ENCODE data around the gene NEDD4L. TPM values are rescaled to one million over a fixed set of nuclear protein-coding genes. Genes with fewer than 3 reads are reported as not detected.

NEDD4L gene
- polyA plus RNA-seq, 2 donors = 10.8 to 14.1 TPM

DNA sequence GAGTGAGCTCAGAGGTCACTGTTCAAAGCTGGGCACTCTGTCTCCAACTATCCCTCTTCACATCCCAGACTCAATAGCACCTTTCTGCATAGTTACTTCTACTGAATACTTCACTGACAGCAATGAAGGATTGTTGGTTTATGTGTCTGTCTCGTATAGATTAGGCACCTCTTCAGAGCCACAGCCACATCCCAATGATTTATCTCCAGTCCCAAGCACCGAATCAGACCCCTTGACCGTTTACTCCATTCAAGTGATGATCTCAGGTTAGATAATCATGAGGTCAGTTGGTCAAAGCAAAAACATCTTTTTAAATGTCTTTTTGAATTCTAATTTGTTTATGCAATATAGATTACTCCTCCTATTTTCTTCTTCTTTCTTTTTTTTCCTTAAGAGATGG is 14.7 kb downstream of the NEDD4L start:
- no peak overlapping the region for H3K27ac ChIP-seq (ENCODE audit: low read depth in 2 of 2, low read length in 1 of 2)
- H3K36me3 ChIP-seq (ENCODE audit: control insufficient read depth in 2 of 2, insufficient read depth in 2 of 2, low read length in 1 of 2) = no peaks in the 10 kb centered on the region
- WGBS, 2 donors = 34 to 56% methylated on average over 3 of the region's 3 CpGs
- H3K27me3 ChIP-seq (ENCODE audit: control insufficient read depth in 1 of 2, insufficient read depth in 2 of 2, low read length in 2 of 2) = no peaks in the 10 kb centered on the region
- H3K9me3 ChIP-seq (ENCODE audit: control insufficient read depth in 2 of 2, insufficient read depth in 1 of 2, low read depth in 1 of 2, low read length in 1 of 2) = no peaks in the 10 kb centered on the region
- no peak overlapping the region for H3K4me3 ChIP-seq (ENCODE audit: low read depth in 1 of 2, low read length in 2 of 2)
- no peaks in the 10 kb centered on the region for H3K4me1 ChIP-seq (ENCODE audit: control insufficient read depth in 2 of 2, insufficient read depth in 2 of 2, low read length in 1 of 2)

GRCh38 chr18:58060254-58060653 is 16.2 kb downstream of the NEDD4L start:
- no peak overlapping the region for H3K4me3 ChIP-seq (ENCODE audit: low read depth in 1 of 2, low read length in 2 of 2)
- no peaks in the 10 kb centered on the region for H3K4me1 ChIP-seq (ENCODE audit: control insufficient read depth in 2 of 2, insufficient read depth in 2 of 2, low read length in 1 of 2)
- no peaks in the 10 kb centered on the region for H3K27me3 ChIP-seq (ENCODE audit: control insufficient read depth in 1 of 2, insufficient read depth in 2 of 2, low read length in 2 of 2)
- no peak overlapping the region for H3K27ac ChIP-seq (ENCODE audit: low read depth in 2 of 2, low read length in 1 of 2)
- 46 to 63% methylated on average over 5 of the region's 5 CpGs for WGBS, 2 donors
- H3K9me3 ChIP-seq (ENCODE audit: control insufficient read depth in 2 of 2, insufficient read depth in 1 of 2, low read depth in 1 of 2, low read length in 1 of 2) = no peaks in the 10 kb centered on the region
- no peaks in the 10 kb centered on the region for H3K36me3 ChIP-seq (ENCODE audit: control insufficient read depth in 2 of 2, insufficient read depth in 2 of 2, low read length in 1 of 2)

- H3K27me3 ChIP-seq (ENCODE audit: control insufficient read depth in 1 of 2, insufficient read depth in 2 of 2, low read length in 2 of 2) = no peaks in the 10 kb centered on the region
- WGBS, 2 donors = 54 to 68% methylated on average over 3 of the region's 3 CpGs
- H3K36me3 ChIP-seq (ENCODE audit: control insufficient read depth in 2 of 2, insufficient read depth in 2 of 2, low read length in 1 of 2) = no peaks in the 10 kb centered on the region
- no peaks in the 10 kb centered on the region for H3K4me1 ChIP-seq (ENCODE audit: control insufficient read depth in 2 of 2, insufficient read depth in 2 of 2, low read length in 1 of 2)
- no peak overlapping the region for H3K4me3 ChIP-seq (ENCODE audit: low read depth in 1 of 2, low read length in 2 of 2)
- H3K27ac ChIP-seq (ENCODE audit: low read depth in 2 of 2, low read length in 1 of 2) = no peak overlapping the region
- no peaks in the 10 kb centered on the region for H3K9me3 ChIP-seq (ENCODE audit: control insufficient read depth in 2 of 2, insufficient read depth in 1 of 2, low read depth in 1 of 2, low read length in 1 of 2)
Measured at GRCh38 chr18:58061349-58061748, 17.3 kb downstream of the NEDD4L start.

- H3K4me1 ChIP-seq (ENCODE audit: control insufficient read depth in 2 of 2, insufficient read depth in 2 of 2, low read length in 1 of 2) = no peaks in the 10 kb centered on the region
- no peaks in the 10 kb centered on the region for H3K9me3 ChIP-seq (ENCODE audit: control insufficient read depth in 2 of 2, insufficient read depth in 1 of 2, low read depth in 1 of 2, low read length in 1 of 2)
- 66 to 67% methylated on average over 10 of the region's 10 CpGs for WGBS, 2 donors
- H3K4me3 ChIP-seq (ENCODE audit: low read depth in 1 of 2, low read length in 2 of 2) = no peak overlapping the region
- H3K27ac ChIP-seq (ENCODE audit: low read depth in 2 of 2, low read length in 1 of 2) = no peak overlapping the region
- H3K27me3 ChIP-seq (ENCODE audit: control insufficient read depth in 1 of 2, insufficient read depth in 2 of 2, low read length in 2 of 2) = peaks cover 0 to under 1% of the 10 kb centered on the region in 2 donors
- H3K36me3 ChIP-seq (ENCODE audit: control insufficient read depth in 2 of 2, insufficient read depth in 2 of 2, low read length in 1 of 2) = no peaks in the 10 kb centered on the region
Measured at GRCh38 chr18:58064406-58064998, 20.5 kb downstream of the NEDD4L start.

DNA sequence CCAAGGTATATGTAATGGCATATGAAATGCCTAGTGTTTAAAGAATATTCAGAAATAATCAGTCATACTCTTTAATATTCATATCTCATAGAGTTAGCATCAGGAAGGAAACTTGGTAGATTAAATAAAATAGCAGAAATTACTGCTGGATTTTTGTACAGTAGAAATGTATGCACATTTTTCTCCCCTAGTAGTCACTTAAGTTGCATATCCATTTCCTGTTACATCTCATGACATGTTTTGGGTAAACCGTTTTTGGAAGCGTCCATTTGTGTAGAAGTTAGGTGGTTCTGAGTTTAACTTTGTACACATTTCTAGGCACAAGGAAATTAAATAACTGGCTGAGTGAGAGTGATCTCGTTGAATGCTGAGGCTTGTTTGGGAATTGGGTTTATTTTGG is 21.9 kb downstream of the NEDD4L start:
- Histone ChIP-seq H3K4me1 (ENCODE audit: control insufficient read depth in 2 of 2, insufficient read depth in 2 of 2, low read length in 1 of 2) (no peaks in the 10 kb centered on the region), H3K9me3 (ENCODE audit: control insufficient read depth in 2 of 2, insufficient read depth in 1 of 2, low read depth in 1 of 2, low read length in 1 of 2) (no peaks in the 10 kb centered on the region), H3K4me3 (ENCODE audit: low read depth in 1 of 2, low read length in 2 of 2) (no peak overlapping the region), H3K36me3 (ENCODE audit: control insufficient read depth in 2 of 2, insufficient read depth in 2 of 2, low read length in 1 of 2) (no peaks in the 10 kb centered on the region), H3K27me3 (ENCODE audit: control insufficient read depth in 1 of 2, insufficient read depth in 2 of 2, low read length in 2 of 2) (peaks cover 0 to 4% of the 10 kb centered on the region in 2 donors), H3K27ac (ENCODE audit: low read depth in 2 of 2, low read length in 1 of 2) (no peak overlapping the region)
- 83 to 92% methylated on average over 3 of the region's 3 CpGs for WGBS, 2 donors

DNA sequence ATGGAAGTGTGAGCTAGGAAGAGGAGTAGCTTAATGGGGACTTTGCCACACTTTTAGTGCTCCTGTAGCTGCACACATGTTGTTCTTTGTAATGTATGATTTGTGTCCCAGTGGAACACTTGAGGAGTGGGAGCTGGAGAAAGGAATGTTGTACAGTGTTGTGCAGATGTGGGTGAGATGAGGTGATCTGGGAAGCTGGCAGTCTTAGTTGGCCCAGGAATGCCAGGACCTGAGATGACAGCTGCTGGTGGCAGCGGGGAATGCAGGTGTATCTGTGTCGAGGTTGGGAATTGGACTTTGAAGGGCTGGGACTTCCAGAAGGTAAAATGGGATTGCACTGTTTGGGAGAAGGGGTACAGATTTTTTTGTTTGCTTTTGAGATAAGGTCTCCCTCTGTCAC is 23.6 kb downstream of the NEDD4L start:
- H3K36me3 ChIP-seq (ENCODE audit: control insufficient read depth in 2 of 2, insufficient read depth in 2 of 2, low read length in 1 of 2) = no peaks in the 10 kb centered on the region
- H3K4me3 ChIP-seq (ENCODE audit: low read depth in 1 of 2, low read length in 2 of 2) = no peak overlapping the region
- no peaks in the 10 kb centered on the region for H3K9me3 ChIP-seq (ENCODE audit: control insufficient read depth in 2 of 2, insufficient read depth in 1 of 2, low read depth in 1 of 2, low read length in 1 of 2)
- H3K4me1 ChIP-seq (ENCODE audit: control insufficient read depth in 2 of 2, insufficient read depth in 2 of 2, low read length in 1 of 2) = no peaks in the 10 kb centered on the region
- peaks cover 0 to 4% of the 10 kb centered on the region in 2 donors for H3K27me3 ChIP-seq (ENCODE audit: control insufficient read depth in 1 of 2, insufficient read depth in 2 of 2, low read length in 2 of 2)
- H3K27ac ChIP-seq (ENCODE audit: low read depth in 2 of 2, low read length in 1 of 2) = no peak overlapping the region
- 93 to 99% methylated on average over 2 of the region's 2 CpGs for WGBS, 2 donors

DNA sequence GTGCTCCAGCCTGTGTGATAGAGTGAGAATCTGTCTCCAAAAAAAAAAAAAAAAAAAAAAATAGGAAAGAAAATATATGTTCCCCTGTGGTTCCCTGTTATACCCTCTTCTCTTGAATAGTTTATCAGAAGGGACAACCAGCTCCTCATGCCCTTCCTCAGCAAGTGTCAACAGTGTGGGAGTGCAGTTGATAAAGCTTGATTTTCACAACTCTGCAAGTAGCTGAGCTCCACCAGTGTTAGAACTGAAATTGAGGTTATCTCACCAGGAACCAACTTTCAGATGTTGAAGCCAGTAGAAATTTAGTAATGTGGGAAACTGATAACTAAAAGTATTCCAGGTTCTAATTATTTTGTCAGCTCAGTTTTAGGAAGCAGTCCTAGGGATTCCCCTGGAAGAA is 25.1 kb downstream of the NEDD4L start:
- H3K36me3 ChIP-seq (ENCODE audit: control insufficient read depth in 2 of 2, insufficient read depth in 2 of 2, low read length in 1 of 2) = no peaks in the 10 kb centered on the region
- H3K4me1 ChIP-seq (ENCODE audit: control insufficient read depth in 2 of 2, insufficient read depth in 2 of 2, low read length in 1 of 2) = no peaks in the 10 kb centered on the region
- H3K4me3 ChIP-seq (ENCODE audit: low read depth in 1 of 2, low read length in 2 of 2) = no peak overlapping the region
- no peak overlapping the region for H3K27ac ChIP-seq (ENCODE audit: low read depth in 2 of 2, low read length in 1 of 2)
- peaks cover 0 to 4% of the 10 kb centered on the region in 2 donors for H3K27me3 ChIP-seq (ENCODE audit: control insufficient read depth in 1 of 2, insufficient read depth in 2 of 2, low read length in 2 of 2)
- no peaks in the 10 kb centered on the region for H3K9me3 ChIP-seq (ENCODE audit: control insufficient read depth in 2 of 2, insufficient read depth in 1 of 2, low read depth in 1 of 2, low read length in 1 of 2)

GRCh38 chr18:58069721-58070292 is 25.8 kb downstream of the NEDD4L start:
- Histone ChIP-seq H3K4me1 (ENCODE audit: control insufficient read depth in 2 of 2, insufficient read depth in 2 of 2, low read length in 1 of 2) (no peaks in the 10 kb centered on the region), H3K27ac (ENCODE audit: low read depth in 2 of 2, low read length in 1 of 2) (no peak overlapping the region), H3K27me3 (ENCODE audit: control insufficient read depth in 1 of 2, insufficient read depth in 2 of 2, low read length in 2 of 2) (peaks cover 0 to 4% of the 10 kb centered on the region in 2 donors), H3K4me3 (ENCODE audit: low read depth in 1 of 2, low read length in 2 of 2) (no peak overlapping the region), H3K9me3 (ENCODE audit: control insufficient read depth in 2 of 2, insufficient read depth in 1 of 2, low read depth in 1 of 2, low read length in 1 of 2) (no peaks in the 10 kb centered on the region), H3K36me3 (ENCODE audit: control insufficient read depth in 2 of 2, insufficient read depth in 2 of 2, low read length in 1 of 2) (no peaks in the 10 kb centered on the region)
- WGBS, 2 donors = 62 to 74% methylated on average over 3 of the region's 3 CpGs

GRCh38 chr18:58076052-58076451 is 32.0 kb downstream of the NEDD4L start:
- no peaks in the 10 kb centered on the region for H3K27me3 ChIP-seq (ENCODE audit: control insufficient read depth in 1 of 2, insufficient read depth in 2 of 2, low read length in 2 of 2)
- H3K36me3 ChIP-seq (ENCODE audit: control insufficient read depth in 2 of 2, insufficient read depth in 2 of 2, low read length in 1 of 2) = no peaks in the 10 kb centered on the region
- no peaks in the 10 kb centered on the region for H3K9me3 ChIP-seq (ENCODE audit: control insufficient read depth in 2 of 2, insufficient read depth in 1 of 2, low read depth in 1 of 2, low read length in 1 of 2)
- WGBS, 2 donors = 56 to 60% methylated on average over 2 of the region's 2 CpGs
- no peak overlapping the region for H3K27ac ChIP-seq (ENCODE audit: low read depth in 2 of 2, low read length in 1 of 2)
- H3K4me3 ChIP-seq (ENCODE audit: low read depth in 1 of 2, low read length in 2 of 2) = no peak overlapping the region
- no peaks in the 10 kb centered on the region for H3K4me1 ChIP-seq (ENCODE audit: control insufficient read depth in 2 of 2, insufficient read depth in 2 of 2, low read length in 1 of 2)

DNA sequence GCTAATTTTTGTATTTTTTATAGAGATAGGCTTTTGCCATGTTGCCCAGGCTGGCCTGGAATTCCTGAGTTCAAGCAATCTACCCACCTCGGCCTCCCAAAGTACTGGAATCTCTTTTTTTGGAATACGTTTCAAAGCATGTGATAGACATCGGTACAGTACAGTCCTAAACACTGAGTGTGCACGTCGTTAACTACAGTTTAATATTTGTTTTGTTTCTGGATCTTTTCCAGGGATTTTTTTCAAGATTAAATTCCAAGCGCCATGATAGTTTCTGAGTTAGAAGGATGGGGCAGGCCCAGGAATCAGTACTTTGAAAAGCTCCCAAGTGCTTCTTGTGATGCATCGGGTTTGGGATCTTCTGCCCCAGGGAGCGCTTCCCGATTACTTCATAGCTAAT is 33.3 kb downstream of the NEDD4L start:
- Histone ChIP-seq H3K36me3 (ENCODE audit: control insufficient read depth in 2 of 2, insufficient read depth in 2 of 2, low read length in 1 of 2) (no peaks in the 10 kb centered on the region), H3K4me3 (ENCODE audit: low read depth in 1 of 2, low read length in 2 of 2) (no peak overlapping the region), H3K9me3 (ENCODE audit: control insufficient read depth in 2 of 2, insufficient read depth in 1 of 2, low read depth in 1 of 2, low read length in 1 of 2) (no peaks in the 10 kb centered on the region), H3K4me1 (ENCODE audit: control insufficient read depth in 2 of 2, insufficient read depth in 2 of 2, low read length in 1 of 2) (no peaks in the 10 kb centered on the region), H3K27me3 (ENCODE audit: control insufficient read depth in 1 of 2, insufficient read depth in 2 of 2, low read length in 2 of 2) (no peaks in the 10 kb centered on the region), H3K27ac (ENCODE audit: low read depth in 2 of 2, low read length in 1 of 2) (no peak overlapping the region)
- WGBS, 2 donors = 73 to 86% methylated on average over 9 of the region's 9 CpGs

Measured in esophagus (tissue), 2 donors.